Activated CD8-positive, alpha-beta T cell treated with anti-CD3 and anti-CD28 coated beads for 36 hours (primary cell): ENCODE measurements around the gene DIO3. TPM values are rescaled to one million over a fixed set of nuclear protein-coding genes. Genes with fewer than 3 reads are reported as not detected.

Experiments
- ATAC-seq: fragments of 200-7000 bp; cut with Tn5 transposase; one replicate; pipeline ENCODE4 v1.10.0; 2021; ENCODE audit warnings: mild to moderate bottlenecking, moderate library complexity
- CTCF ChIA-PET: fragments of 350-600 bp; sonication (Branson Sonifier 250); formaldehyde crosslinking; loops from one replicate; lab custom pipeline; 2021; ENCODE audit warnings: antibody characterized with exemption; lab: Charles Lee
- POLR2A ChIA-PET: fragments of 350-600 bp; sonication (Branson Sonifier 250); formaldehyde crosslinking; loops from one replicate; lab custom pipeline; 2021; ENCODE audit warnings: antibody characterized with exemption; lab: Charles Lee
- DNase-seq: peaks from one replicate; pipeline ENCODE4 v3.0.0-alpha.2; 2020
- H3K27ac Mint-ChIP-seq: one replicate; pipeline ENCODE4 v1.8.0; 2021; ENCODE audit warnings: mild to moderate bottlenecking, mixed read lengths
- H3K27me3 Mint-ChIP-seq: one replicate; pipeline ENCODE4 v1.8.0; 2021; ENCODE audit warnings: mixed read lengths
- H3K36me3 Mint-ChIP-seq: one replicate; pipeline ENCODE4 v1.8.0; 2021; ENCODE audit warnings: low read depth, mixed read lengths
- H3K4me1 Mint-ChIP-seq: one replicate; pipeline ENCODE4 v1.8.0; 2021; ENCODE audit warnings: low read depth, mixed read lengths
- H3K4me3 Mint-ChIP-seq: one replicate; pipeline ENCODE4 v1.8.0; 2021; ENCODE audit warnings: mild to moderate bottlenecking, moderate library complexity, mixed read lengths
- H3K9me3 Mint-ChIP-seq: one replicate; pipeline ENCODE4 v1.8.0; 2021; ENCODE audit warnings: mixed read lengths
- intact Hi-C: fragments of 100-400 bp; cut with micrococcal nuclease; formaldehyde crosslinking; loops from one replicate; pipeline ENCODE4 v1.10.0; 2022
- total RNA-seq, 2 experiments: library from RNA; stranded (reverse); gene quantifications; one replicate each; pipeline ENCODE4 v1.2.3, GENCODE V29; 2021
- TF ChIP-seq, protein P1 (sequence below): fragments of 200-600 bp; IDR thresholded peaks from one replicate; pipeline ENCODE4 v1.8.0; 2022; ENCODE audit warnings: antibody characterized with exemption, mild to moderate bottlenecking

The DIO3 gene
- total RNA-seq, 2 experiments from 2014 or later: not detected

DNA sequence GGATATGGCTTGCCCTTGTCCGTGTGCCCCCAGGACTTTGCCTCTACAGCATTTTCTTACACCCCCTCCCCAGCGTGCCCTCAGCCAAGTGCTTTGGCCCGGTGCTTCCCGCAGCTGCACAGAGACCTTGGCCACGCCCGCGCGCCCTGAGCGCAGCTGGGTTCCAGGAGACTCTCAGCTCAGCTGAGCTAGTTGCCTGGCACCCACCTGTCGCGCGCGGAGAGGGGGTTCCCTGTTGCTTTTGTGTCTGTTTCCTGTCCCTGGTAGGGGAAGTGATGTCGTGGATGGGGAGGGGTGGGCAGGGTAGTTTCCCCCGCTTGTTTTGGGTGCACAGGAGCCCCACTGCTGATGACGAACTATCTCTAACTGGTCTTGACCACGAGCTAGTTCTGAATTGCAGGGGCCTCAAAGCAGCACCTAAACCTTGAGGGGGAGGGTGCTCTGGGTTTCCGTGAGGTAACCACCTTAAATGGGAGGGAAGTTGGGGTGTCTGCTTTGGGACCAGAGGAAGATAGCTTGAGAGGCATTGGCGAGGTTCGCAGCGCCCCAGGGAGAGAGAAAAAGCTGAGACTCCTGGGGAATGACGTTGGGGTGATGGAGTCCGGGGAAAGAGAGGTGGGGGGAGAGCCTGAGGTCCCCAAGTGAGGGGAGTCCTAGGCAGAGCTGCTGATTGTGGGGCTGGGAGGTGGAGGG is 1.5 kb downstream of the DIO3 start:
- Mint-ChIP-seq H3K27me3 (peaks cover 70% of the 10 kb centered on the region), H3K4me3 (no peak overlapping the region), H3K27ac (no peak overlapping the region), H3K4me1 (peaks cover 6% of the 10 kb centered on the region), H3K36me3 (peaks cover 7% of the 10 kb centered on the region), H3K9me3 (peaks cover 5% of the 10 kb centered on the region)
- POLR2A ChIA-PET: no interaction called here
- no peak for ATAC-seq
- DNase-seq: peak; percentile 20
- CTCF ChIA-PET: no interaction called here
- intact Hi-C loops: no loop called here
- TF ChIP-seq, protein P1, sequence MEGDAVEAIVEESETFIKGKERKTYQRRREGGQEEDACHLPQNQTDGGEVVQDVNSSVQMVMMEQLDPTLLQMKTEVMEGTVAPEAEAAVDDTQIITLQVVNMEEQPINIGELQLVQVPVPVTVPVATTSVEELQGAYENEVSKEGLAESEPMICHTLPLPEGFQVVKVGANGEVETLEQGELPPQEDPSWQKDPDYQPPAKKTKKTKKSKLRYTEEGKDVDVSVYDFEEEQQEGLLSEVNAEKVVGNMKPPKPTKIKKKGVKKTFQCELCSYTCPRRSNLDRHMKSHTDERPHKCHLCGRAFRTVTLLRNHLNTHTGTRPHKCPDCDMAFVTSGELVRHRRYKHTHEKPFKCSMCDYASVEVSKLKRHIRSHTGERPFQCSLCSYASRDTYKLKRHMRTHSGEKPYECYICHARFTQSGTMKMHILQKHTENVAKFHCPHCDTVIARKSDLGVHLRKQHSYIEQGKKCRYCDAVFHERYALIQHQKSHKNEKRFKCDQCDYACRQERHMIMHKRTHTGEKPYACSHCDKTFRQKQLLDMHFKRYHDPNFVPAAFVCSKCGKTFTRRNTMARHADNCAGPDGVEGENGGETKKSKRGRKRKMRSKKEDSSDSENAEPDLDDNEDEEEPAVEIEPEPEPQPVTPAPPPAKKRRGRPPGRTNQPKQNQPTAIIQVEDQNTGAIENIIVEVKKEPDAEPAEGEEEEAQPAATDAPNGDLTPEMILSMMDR: no peak

DNA sequence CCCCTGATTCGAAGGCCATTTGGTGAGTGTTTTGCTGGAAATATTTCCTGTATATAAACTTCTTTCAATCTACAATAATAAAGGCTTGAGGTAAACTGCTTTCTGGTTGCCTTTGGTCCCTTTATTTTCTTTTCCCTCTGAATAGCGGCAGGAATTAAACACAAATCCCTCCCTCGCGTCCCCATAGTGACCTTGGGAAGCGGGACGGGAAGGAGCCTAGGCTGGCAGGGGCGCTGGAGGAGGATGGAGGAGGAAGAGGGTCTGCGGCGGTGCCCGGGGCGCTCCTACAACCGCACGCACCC is 2.0 kb downstream of the DIO3 start:
- no peak for ATAC-seq
- peaks cover 7% of the 10 kb centered on the region for H3K36me3 Mint-ChIP-seq
- intact Hi-C loops: no loop called here
- no peak overlapping the region for H3K4me3 Mint-ChIP-seq
- H3K9me3 Mint-ChIP-seq: peaks cover 5% of the 10 kb centered on the region
- CTCF ChIA-PET: no interaction called here
- H3K27me3 Mint-ChIP-seq: peaks cover 70% of the 10 kb centered on the region
- POLR2A ChIA-PET: no interaction called here
- H3K27ac Mint-ChIP-seq: no peak overlapping the region
- TF ChIP-seq, protein P1: no peak
- DNase-seq: no peak
- H3K4me1 Mint-ChIP-seq: peaks cover 6% of the 10 kb centered on the region

DNA sequence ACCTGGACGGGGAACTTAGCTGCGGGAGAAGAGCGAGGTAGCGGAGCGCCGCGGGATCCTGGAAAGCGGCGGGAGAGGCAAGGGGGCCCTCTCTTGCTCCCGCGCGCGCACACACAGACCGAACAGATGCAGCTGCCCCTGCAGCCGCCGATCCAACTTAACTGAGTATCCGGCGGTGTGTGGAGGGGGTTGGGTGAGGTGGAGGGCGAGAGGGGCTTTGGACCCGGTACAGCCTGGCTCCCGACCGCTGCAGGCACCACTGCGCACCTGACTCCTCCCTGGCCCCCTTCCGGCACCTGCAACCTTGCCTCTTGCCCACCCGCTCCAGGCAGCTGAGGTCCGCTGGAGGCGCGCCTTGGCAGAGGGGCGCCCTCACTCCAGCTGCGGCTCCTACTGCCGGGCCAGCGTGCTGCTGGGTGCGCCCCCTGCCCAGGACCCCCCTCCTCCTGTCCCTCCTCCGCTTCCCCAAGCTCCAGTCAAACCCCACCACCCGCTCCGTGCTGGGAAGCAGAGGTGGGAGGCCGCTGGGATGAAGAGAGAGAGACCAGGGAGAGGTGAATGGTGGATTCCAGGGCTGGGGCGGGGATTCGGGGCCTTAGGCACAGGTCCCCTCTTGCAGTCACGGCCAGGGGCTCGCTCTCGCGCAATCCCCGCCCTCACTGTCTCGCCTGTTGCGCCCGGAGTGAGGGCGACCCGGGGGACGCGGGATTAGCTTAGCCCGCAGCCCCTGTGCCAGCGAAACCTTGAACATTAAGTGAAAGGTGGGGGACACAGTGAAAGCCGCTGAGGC is 2.6 kb downstream of the DIO3 start:
- peaks cover 5% of the 10 kb centered on the region for H3K9me3 Mint-ChIP-seq
- H3K4me1 Mint-ChIP-seq: peaks cover 6% of the 10 kb centered on the region
- no peak for DNase-seq
- no peak for ATAC-seq
- H3K4me3 Mint-ChIP-seq: no peak overlapping the region
- H3K27me3 Mint-ChIP-seq: peaks cover 65% of the 10 kb centered on the region
- H3K36me3 Mint-ChIP-seq: peaks cover 7% of the 10 kb centered on the region
- TF ChIP-seq, protein P1: no peak
- ChIA-PET CTCF (no interaction called here), POLR2A (no interaction called here)
- H3K27ac Mint-ChIP-seq: no peak overlapping the region
- intact Hi-C loops: no loop called here

DNA sequence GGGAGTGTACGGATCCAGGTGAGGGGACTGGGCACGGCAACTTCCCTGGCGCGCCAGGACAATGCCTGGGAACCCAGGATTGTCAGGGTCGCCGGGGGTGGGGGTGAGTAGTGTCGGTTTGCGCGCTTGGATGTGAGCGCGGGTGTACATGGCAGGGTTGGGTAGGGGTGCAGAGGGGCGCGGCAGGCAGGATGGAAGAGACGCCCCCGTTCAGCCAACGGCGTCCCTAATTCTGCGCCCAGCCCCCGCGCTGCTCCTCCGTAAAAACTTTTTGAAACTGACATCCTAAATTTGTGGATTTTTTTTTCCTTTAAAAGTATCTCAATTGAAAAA is 3.1 kb downstream of the DIO3 start:
- H3K4me3 Mint-ChIP-seq: no peak overlapping the region
- peaks cover 59% of the 10 kb centered on the region for H3K27me3 Mint-ChIP-seq
- CTCF ChIA-PET: no interaction called here
- H3K36me3 Mint-ChIP-seq: peaks cover 7% of the 10 kb centered on the region
- TF ChIP-seq, protein P1: no peak
- DNase-seq: no peak
- ATAC-seq: no peak
- intact Hi-C loops: no loop called here
- peaks cover 6% of the 10 kb centered on the region for H3K4me1 Mint-ChIP-seq
- H3K27ac Mint-ChIP-seq: no peak overlapping the region
- POLR2A ChIA-PET: no interaction called here
- H3K9me3 Mint-ChIP-seq: peaks cover 5% of the 10 kb centered on the region

DNA sequence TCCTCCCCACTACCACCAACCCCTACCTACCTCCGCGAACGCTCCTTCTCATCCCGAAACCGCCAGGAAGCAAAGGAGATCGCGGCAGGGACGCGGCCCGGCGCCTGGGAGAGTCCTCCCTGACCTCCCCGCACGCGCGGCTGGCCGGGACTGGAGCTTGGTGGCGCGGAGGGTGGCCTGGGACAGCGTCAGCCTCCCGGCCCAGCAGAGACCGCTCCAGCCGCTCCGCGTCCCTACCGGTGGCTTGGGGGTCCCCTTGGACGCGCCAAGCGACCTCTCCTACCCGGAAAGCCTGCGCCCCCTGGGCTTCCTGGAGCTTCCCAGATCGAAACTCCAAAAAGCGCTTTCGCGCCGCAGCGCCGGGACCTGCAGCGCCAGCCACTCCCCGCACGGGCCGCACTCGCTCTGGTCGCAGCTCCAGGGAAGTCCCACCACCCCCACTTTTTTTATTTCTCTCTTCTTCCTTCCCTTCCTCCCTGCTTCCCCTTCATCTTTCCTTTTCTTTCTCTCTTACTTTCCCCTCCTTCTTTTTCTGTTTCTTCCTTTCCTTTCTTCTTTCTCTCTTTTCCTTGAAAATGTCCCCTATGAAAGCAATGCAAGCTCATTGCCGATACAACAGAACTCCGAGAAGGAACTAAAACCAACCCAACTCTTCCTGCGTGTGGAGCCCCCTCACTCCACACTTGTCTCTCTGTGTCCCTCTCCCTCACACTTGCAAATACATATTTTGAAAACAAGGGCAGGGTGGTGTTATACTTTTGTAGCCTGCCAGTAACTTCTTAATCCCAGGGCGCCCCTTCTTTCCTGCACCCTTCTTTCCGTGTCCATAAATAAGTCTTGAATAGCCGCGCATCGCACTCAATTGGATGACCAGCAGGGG is 3.8 kb downstream of the DIO3 start:
- TF ChIP-seq, protein P1: no peak
- Mint-ChIP-seq H3K4me1 (peaks cover 6% of the 10 kb centered on the region), H3K4me3 (no peak overlapping the region), H3K27me3 (peaks cover 57% of the 10 kb centered on the region), H3K36me3 (peaks cover 7% of the 10 kb centered on the region), H3K9me3 (peaks cover 5% of the 10 kb centered on the region), H3K27ac (no peak overlapping the region)
- DNase-seq: no peak
- POLR2A ChIA-PET: no interaction called here
- ATAC-seq: no peak
- CTCF ChIA-PET: no interaction called here
- intact Hi-C loops: no loop called here
